BLaER1 treated with 17β-estradiol and CSF1 and Interleukin-3, amounts not matched to agents 10 nM and 100 nM (cell line): ENCODE results near the gene CLN3.

ENCODE experiments used
- H3K27ac ChIP-seq, 11 experiments: shearing (Covaris generic); formaldehyde crosslinking; 2 replicates each; pipeline ENCODE4 v1.8.1; 2022
- H3K27me3 ChIP-seq, 11 experiments: shearing (Covaris generic); formaldehyde crosslinking; 2 replicates each; pipeline ENCODE4 v1.8.1; 2022
- H3K36me3 ChIP-seq, 11 experiments: shearing (Covaris generic); formaldehyde crosslinking; 2 replicates each; pipeline ENCODE4 v1.8.1; 2022
- H3K4me1 ChIP-seq, 10 experiments: shearing (Covaris generic); formaldehyde crosslinking; 2 replicates each; pipeline ENCODE4 v1.8.1; 2022
- H3K4me2 ChIP-seq, 11 experiments: shearing (Covaris generic); formaldehyde crosslinking; 2 replicates each; pipeline ENCODE4 v1.8.1; 2022
- H3K4me3 ChIP-seq, 10 experiments: shearing (Covaris generic); formaldehyde crosslinking; 2 replicates each; pipeline ENCODE4 v1.8.1; 2022
- H3K9ac ChIP-seq, 11 experiments: shearing (Covaris generic); formaldehyde crosslinking; 2 replicates each; pipeline ENCODE4 v1.8.1; 2022
- H3K9me3 ChIP-seq, 11 experiments: shearing (Covaris generic); formaldehyde crosslinking; replicated peaks in 1 of 11; 2 replicates each; pipeline ENCODE4 v1.8.1; 2022
- H4K20me1 ChIP-seq, 11 experiments: shearing (Covaris generic); formaldehyde crosslinking; 2 replicates each; pipeline ENCODE4 v1.8.1; 2022
- Cebpa-rat ChIP-seq, 11 experiments: shearing (Covaris generic); IDR thresholded peaks; 2 replicates each; pipeline ENCODE4 v1.8.1; 2022

The CLN3 gene

GRCh38 chr16:28491970-28492474 lies at the start of gene CLN3:
CLN3 (minus strand) TSS chr16:28492074; CDS start chr16:28491759, 315 bp downstream.
- peaks cover 52 to 76% (median 67%) of the 10 kb centered on the region in 10 experiments for H3K4me1 ChIP-seq

GRCh38 chr16:28540346-28540745 lies 48.5 kb upstream of the CLN3 start:
- Histone ChIP-seq H4K20me1 (no peaks in the 10 kb centered on the region), H3K4me3 (no peak overlapping the region), H3K4me2 (no peak overlapping the region), H3K27me3 (no peaks in the 10 kb centered on the region), H3K4me1 (peaks cover 0 to 44% (median 10%) of the 10 kb centered on the region in 10 experiments; a peak in 13 of 20 replicates), H3K9ac (no peak overlapping the region), H3K27ac (peak overlapping the region in 3 of 11 experiments; percentile 8 to 24 (median 24); a peak in 3 of 22 replicates), H3K9me3 (no peaks in the 10 kb centered on the region), H3K36me3 (no peaks in the 10 kb centered on the region)
- TF ChIP-seq Cebpa-rat (IDR thresholded peaks at IDR 0.05), result no peak

More at GRCh38 chr16:28491970-28492474, at the start of gene CLN3:
- H3K9me3 ChIP-seq, result no peaks in the 10 kb centered on the region
- TF ChIP-seq Cebpa-rat (IDR thresholded peaks at IDR 0.05), result no peak
- H3K4me2 ChIP-seq, result peak within 1 kb of the TSS; percentile 90 to 99 (median 96)
- H3K27me3 ChIP-seq, result no peaks in the 10 kb centered on the region
- H3K36me3 ChIP-seq, result peaks cover 24 to 38% (median 32%) of the 10 kb centered on the region in 11 experiments
- peak within 1 kb of the TSS; percentile 86 to 97 (median 88) for H3K4me3 ChIP-seq
- peak within 1 kb of the TSS; percentile 97 to 99 (median 99) for H3K27ac ChIP-seq
- peak within 1 kb of the TSS; percentile 91 to 97 (median 95) for H3K9ac ChIP-seq
- H4K20me1 ChIP-seq, result peaks cover 0 to 21% (median 0%) of the 10 kb centered on the region in 11 experiments; a peak in 2 of 22 replicates

- peaks cover 5 to 58% (median 18%) of the 10 kb centered on the region in 10 experiments; a peak in 17 of 20 replicates for H3K4me1 ChIP-seq
- H3K9me3 ChIP-seq, result no peaks in the 10 kb centered on the region
- H3K27ac ChIP-seq, result peak within 1 kb of the TSS in 5 of 11 experiments; percentile 1 to 91 (median 29); a peak in 8 of 22 replicates
- no peak within 1 kb of the TSS for H3K4me3 ChIP-seq
- no peaks in the 10 kb centered on the region for H3K27me3 ChIP-seq
- H4K20me1 ChIP-seq, result no peaks in the 10 kb centered on the region
- H3K36me3 ChIP-seq, result no peaks in the 10 kb centered on the region
- H3K4me2 ChIP-seq, result peak within 1 kb of the TSS in 3 of 11 experiments; percentile 20 to 42 (median 20); a peak in 5 of 22 replicates
- peak within 1 kb of the TSS in 2 of 11 experiments; percentile 6 to 7; a peak in 1 of 22 replicates for H3K9ac ChIP-seq
- no peak for TF ChIP-seq Cebpa-rat (IDR thresholded peaks at IDR 0.05)
Measured at GRCh38 chr16:28538733-28539596, 47.1 kb upstream of the CLN3 start, which contains the start of gene NUPR1. NUPR1 (minus strand) TSS chr16:28538974; CDS start chr16:28538907, 67 bp downstream.

- H3K9me3 ChIP-seq, result no peaks in the 10 kb centered on the region
- H3K4me1 ChIP-seq, result peaks cover 3 to 61% (median 20%) of the 10 kb centered on the region in 10 experiments; a peak in 17 of 20 replicates
- peak overlapping the region in 3 of 11 experiments; percentile 20 to 42 (median 20); a peak in 4 of 22 replicates for H3K4me2 ChIP-seq
- H3K9ac ChIP-seq, result peak overlapping the region in 2 of 11 experiments; percentile 6 to 7; a peak in 1 of 22 replicates
- no peaks in the 10 kb centered on the region for H4K20me1 ChIP-seq
- H3K36me3 ChIP-seq, result no peaks in the 10 kb centered on the region
- TF ChIP-seq Cebpa-rat (IDR thresholded peaks at IDR 0.05), result no peak
- H3K27ac ChIP-seq, result peak overlapping the region in 5 of 11 experiments; percentile 1 to 91 (median 29); a peak in 8 of 22 replicates
- no peaks in the 10 kb centered on the region for H3K27me3 ChIP-seq
- no peak overlapping the region for H3K4me3 ChIP-seq
Measured at GRCh38 chr16:28537964-28538732, 46.3 kb upstream of the CLN3 start.

GRCh38 chr16:28537076-28537475 lies 45.2 kb upstream of the CLN3 start:
- no peaks in the 10 kb centered on the region for H3K27me3 ChIP-seq
- no peaks in the 10 kb centered on the region for H4K20me1 ChIP-seq
- H3K9ac ChIP-seq, result no peak overlapping the region
- H3K36me3 ChIP-seq, result no peaks in the 10 kb centered on the region
- no peak for TF ChIP-seq Cebpa-rat (IDR thresholded peaks at IDR 0.05)
- no peak overlapping the region for H3K4me3 ChIP-seq
- peak overlapping the region in 2 of 11 experiments; percentile 16 to 91; a peak in 2 of 22 replicates for H3K27ac ChIP-seq
- peaks cover 0 to 63% (median 16%) of the 10 kb centered on the region in 10 experiments; a peak in 14 of 20 replicates for H3K4me1 ChIP-seq
- no peaks in the 10 kb centered on the region for H3K9me3 ChIP-seq
- no peak overlapping the region; a peak in 1 of 22 replicates for H3K4me2 ChIP-seq

DNA sequence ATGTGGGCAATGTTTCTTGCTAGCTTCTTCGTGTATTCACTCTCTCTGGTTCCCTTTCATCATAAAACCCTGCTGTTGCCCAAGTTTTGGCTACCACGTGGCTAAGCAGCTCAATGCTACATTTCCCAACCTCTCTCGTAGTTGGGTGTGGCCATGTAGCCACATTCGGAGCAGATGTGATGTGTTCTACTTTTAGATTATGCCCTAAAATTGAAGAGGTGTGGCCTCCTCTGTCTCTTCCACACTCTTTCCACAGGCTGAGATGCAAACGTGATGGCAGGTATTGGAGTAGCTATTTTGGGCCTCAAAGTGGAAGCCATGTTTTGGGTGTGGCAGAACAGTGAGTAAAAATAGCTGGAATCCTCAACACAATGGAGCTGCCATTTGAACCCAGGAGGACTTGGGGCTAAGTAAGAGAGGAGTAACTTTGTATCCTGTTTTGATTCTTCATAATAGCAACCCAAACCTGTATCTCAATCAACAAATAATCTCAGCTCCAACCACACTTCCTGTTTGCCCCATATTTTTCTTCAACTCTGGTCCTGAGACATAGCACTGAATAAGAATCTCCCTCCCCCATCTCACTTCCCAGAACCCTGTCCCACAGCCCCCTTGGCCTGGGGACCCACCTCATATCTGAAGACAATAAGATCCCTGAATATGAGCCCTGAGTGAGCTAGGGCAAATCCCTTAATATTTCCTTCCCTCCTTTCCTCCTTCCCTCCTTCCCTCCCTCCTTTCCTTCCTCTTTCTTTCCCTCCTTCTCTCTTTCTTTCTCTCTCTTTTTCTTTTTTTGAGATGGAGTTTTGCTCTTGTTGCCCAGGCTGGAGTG lies 42.9 kb upstream of the CLN3 start:
- H3K4me2 ChIP-seq, result peak overlapping the region in 7 of 11 experiments; percentile 30 to 80 (median 53); a peak in 14 of 22 replicates
- no peaks in the 10 kb centered on the region for H3K9me3 ChIP-seq
- peaks cover 0 to 68% (median 16%) of the 10 kb centered on the region in 10 experiments; a peak in 14 of 20 replicates for H3K4me1 ChIP-seq
- no peaks in the 10 kb centered on the region for H4K20me1 ChIP-seq
- H3K9ac ChIP-seq, result peak overlapping the region in 3 of 11 experiments; percentile 50 to 72 (median 64); a peak in 6 of 22 replicates
- H3K4me3 ChIP-seq, result no peak overlapping the region
- H3K27ac ChIP-seq, result peak overlapping the region; percentile 28 to 91 (median 69); a peak in 18 of 22 replicates
- peak; percentile 41 to 95 (median 64); a peak in 13 of 22 replicates for TF ChIP-seq Cebpa-rat (IDR thresholded peaks at IDR 0.05)
- no peaks in the 10 kb centered on the region for H3K27me3 ChIP-seq
- H3K36me3 ChIP-seq, result no peaks in the 10 kb centered on the region

DNA sequence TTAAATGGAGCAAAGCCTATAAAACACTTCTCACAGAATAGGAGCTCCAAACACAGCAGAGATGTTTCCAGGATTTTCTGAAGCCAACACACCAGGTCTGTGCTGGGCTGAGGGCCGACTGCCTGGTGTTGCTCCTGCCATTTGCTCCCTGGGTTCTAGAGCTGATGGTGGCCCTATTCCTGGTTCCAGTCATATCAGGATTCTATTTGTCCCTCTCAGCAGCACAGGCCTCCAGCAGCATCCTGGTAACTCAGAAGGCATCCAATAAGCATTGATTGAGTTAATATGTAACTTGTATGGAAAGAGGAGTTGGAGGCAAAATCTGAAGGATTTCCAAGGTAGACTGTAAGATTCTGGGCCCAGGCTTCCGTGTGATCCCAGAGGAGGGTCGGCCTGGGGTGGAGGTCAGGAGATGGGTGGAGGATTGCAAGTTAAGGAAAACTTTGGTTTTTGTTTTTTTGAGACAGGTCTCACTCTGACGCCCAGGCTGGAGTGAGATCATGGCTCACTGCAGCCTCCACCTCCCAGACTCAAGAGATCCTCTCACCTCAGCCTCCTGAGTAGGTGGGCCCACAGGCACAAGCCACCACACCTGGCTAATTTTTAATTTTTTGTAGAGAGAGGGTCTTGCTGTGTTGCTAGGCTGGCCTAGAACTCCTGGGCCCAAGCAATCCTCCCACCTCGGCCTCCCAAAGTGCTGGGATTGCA lies 41.2 kb upstream of the CLN3 start:
- no peaks in the 10 kb centered on the region for H4K20me1 ChIP-seq
- H3K27me3 ChIP-seq, result no peaks in the 10 kb centered on the region
- no peak for TF ChIP-seq Cebpa-rat (IDR thresholded peaks at IDR 0.05)
- H3K4me3 ChIP-seq, result no peak overlapping the region
- H3K36me3 ChIP-seq, result no peaks in the 10 kb centered on the region
- H3K4me1 ChIP-seq, result peaks cover 0 to 57% (median 16%) of the 10 kb centered on the region in 10 experiments; a peak in 14 of 20 replicates
- H3K27ac ChIP-seq, result peak overlapping the region in 8 of 11 experiments; percentile 21 to 91 (median 72); a peak in 13 of 22 replicates
- no peaks in the 10 kb centered on the region for H3K9me3 ChIP-seq
- peak overlapping the region in 5 of 11 experiments; percentile 18 to 80 (median 53); a peak in 8 of 22 replicates for H3K4me2 ChIP-seq
- peak overlapping the region in 2 of 11 experiments; percentile 50 to 64; a peak in 3 of 22 replicates for H3K9ac ChIP-seq
